HG03354 (cell line): ENCODE measurements around the gene HACE1.
"Not testable (repeated sequence)": the region's sequence is repeated elsewhere in the genome, so short reads cannot be mapped to it uniquely, and the experiment has no call there.

Experiments used
- ATAC-seq: cut with Tn5 transposase; IDR thresholded peaks from one replicate; pipeline ENCODE4 v1.9.1; 2021; ENCODE audit warnings: mild to moderate bottlenecking; ENCODE audit not compliant: unreplicated experiment, poor library complexity, severe bottlenecking

The HACE1 gene, protein sequence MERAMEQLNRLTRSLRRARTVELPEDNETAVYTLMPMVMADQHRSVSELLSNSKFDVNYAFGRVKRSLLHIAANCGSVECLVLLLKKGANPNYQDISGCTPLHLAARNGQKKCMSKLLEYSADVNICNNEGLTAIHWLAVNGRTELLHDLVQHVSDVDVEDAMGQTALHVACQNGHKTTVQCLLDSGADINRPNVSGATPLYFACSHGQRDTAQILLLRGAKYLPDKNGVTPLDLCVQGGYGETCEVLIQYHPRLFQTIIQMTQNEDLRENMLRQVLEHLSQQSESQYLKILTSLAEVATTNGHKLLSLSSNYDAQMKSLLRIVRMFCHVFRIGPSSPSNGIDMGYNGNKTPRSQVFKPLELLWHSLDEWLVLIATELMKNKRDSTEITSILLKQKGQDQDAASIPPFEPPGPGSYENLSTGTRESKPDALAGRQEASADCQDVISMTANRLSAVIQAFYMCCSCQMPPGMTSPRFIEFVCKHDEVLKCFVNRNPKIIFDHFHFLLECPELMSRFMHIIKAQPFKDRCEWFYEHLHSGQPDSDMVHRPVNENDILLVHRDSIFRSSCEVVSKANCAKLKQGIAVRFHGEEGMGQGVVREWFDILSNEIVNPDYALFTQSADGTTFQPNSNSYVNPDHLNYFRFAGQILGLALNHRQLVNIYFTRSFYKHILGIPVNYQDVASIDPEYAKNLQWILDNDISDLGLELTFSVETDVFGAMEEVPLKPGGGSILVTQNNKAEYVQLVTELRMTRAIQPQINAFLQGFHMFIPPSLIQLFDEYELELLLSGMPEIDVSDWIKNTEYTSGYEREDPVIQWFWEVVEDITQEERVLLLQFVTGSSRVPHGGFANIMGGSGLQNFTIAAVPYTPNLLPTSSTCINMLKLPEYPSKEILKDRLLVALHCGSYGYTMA

DNA sequence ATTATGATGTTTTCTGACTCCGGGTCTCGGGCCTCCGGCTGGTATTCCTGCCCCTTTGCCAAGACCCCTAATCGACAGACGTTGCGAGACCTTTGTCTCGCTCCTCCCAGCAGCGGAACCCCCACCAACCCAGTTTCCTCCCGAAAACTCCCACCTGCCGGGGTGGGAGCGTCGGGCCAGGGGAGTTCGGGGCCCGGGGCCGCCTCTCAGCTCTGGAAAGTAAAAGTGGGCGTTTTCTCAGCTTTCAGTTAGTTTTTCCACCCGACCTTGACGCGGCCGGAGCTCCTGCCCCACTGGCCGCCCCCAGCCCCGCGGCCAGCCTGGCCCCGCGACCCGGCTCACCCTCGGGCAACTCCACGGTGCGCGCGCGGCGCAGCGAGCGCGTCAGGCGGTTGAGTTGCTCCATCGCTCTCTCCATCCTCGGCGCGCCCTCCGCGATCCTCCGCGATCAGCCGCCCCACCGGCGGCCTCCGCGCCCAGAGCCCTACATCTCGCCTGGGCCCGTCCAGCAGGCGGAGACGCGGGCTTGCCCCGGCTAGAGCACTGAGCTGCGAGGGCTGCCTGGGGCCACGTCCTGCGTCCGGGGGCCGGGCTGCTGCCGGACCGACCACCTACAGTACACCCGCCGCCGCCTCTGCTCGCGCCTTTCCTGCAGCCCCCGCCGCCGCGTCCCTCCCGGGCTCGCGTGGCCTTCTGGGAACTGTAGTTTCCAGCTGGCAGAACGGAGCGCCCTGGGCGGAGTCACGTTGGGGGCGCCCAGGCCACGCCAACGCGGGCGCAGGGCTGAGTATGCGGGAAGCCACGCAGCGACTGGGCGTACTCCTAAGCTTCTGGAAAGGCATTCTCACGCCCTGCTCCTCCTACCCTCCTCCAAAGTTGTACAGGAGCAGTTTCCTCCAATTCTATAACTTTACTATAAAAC is at the start of gene HACE1:
TSS of gene HACE1 (minus strand) at position 695 of the 922 bp plus-strand sequence. CDS start at position 418, 277 bp downstream.
- ATAC-seq = peak; percentile 98

DNA sequence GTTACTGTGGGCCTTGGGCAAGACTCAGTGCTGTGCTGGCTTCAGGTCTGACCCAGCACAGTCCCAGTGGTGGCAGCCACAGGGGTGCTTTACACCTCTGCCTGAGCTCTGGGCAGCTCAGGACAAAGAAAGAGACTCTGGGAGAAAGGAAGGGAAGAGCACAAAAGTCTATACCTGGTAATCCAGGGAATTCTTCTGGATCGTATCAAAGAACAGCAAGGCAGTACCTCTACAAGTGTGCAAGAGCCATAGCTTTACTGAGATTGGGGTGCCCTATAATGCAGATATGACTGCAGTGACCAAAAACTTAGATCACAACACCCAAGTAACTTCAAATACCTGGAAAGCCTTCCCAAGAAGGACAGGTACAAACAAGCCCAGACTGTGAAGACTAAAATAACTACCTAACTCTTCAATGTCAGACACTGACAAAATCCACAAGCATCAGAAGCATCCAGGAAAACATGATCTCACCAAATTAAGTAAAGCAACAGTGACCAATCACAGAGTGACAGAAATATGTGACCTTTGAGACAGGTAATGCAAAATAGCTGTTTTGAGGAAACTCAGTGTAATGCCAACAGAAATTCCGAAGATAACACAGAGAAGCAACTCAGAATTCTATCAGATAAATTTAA is 49.3 kb upstream of the HACE1 start:
- ATAC-seq = no peak

DNA sequence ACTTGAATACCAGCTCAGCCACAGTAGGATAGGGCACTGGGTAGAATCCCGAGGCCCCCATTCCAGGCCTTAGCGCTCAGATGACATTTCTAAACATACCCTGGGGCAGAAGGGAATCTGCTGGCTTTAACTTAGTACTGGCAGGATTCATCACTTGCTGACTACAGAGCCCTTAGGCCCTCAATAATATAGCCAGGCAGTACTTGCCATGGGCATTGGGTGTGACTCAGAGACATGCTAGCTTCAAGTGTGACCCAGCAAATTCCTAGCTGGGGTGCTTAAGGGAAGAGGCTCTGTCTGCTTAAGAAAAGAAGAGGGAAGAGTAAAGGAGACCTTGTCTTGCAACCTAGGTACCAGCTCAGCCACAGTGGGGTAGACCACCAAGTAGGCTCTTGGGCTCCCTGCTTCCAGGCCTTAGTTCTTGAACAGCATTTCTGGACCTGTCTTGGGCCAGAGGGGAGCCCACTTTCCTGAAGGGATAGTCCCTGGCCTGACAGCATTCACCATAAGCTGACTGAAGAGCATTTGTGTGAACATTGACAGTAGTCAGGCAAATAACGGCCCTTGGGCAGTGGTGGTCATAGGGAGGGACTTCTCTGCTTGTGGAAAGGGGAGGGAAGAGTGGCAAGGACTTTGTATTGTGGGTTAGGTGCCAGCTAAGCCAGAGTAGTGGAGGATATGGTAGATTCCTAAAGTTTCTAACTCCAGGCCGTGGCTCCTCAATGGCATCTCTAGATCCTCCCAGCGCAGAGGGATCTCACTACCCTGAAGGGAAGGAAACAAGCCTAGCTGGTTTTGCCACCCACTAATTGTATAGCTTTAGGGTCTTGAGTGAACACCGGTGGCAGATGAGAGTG is 48.5 kb upstream of the HACE1 start:
- no peak for ATAC-seq

DNA sequence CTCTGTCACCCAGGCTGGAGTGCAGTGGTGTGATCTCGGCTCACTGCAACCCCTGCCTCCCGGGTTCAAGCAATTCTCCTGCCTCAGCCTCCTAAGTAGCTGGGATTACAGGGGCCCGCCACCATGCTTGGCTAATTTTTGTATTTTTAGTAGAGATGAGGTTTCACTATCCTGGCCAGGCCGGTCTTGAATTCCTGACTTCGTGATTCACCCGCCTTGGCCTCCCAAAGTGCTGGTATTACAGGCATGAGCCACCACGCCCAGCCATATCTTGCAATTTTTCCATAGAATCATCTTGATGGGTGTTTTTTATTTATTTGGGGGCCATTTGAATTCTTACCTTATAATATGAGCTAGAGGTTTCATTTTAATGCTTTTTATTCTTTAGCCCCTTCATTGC is 39.2 kb upstream of the HACE1 start:
- not testable (repeated sequence) for ATAC-seq

DNA sequence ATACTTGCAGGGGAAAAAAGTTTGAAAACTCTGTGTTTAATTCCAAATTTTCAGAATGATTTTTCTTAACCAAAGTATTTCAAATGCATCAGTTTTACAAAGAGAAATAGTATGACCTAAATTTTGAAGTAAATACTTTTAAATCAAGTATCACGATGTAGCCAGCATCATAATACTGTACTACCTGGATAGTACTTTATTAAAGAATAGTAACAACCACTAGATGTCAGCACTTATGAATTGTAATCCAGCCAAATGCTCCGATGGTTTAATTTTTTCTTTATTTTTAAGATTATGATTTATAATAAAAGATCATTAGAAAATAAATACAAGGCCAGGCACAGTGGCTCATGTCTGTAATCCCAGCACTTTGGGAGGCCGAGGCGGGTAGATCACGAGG is 37.2 kb upstream of the HACE1 start:
- ATAC-seq = no peak

DNA sequence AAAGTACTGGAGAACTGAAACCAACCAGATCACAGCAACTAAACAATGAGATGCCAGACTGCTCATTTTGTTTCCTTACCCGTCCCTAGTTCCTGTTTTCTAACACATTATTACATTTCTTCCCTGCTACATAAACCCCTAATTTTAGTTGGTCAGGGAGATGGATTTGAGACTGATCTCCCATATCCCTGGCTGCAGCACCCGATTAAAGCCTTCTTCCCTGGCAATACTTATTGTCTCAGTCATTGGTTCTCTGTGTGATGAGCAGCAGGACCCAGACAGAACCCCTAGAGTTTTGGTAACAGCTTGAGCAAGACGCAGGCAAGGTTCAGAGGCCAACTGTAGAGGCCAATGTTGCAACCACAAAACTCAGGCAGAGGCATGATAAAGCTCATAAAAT is 28.3 kb upstream of the HACE1 start:
- no peak for ATAC-seq

DNA sequence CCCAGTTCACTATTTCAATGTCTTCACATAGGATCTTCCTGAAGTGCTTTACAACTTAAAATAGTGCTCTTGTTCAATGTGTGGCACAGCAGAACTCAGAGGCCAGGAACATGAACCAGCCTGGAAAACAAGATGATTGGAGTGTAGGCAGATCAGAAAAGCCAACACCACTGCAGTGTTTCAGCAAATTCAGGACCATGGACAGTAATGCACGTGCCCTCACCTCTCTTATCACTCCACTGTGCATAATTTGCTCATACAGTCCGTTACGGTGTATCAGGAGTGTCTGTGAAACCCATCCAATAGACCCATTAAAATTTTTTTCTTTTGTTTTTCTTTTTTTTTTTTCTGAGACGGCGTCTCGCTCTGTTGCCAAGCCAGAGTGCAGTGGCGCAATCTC is 27.6 kb upstream of the HACE1 start:
- no peak for ATAC-seq

DNA sequence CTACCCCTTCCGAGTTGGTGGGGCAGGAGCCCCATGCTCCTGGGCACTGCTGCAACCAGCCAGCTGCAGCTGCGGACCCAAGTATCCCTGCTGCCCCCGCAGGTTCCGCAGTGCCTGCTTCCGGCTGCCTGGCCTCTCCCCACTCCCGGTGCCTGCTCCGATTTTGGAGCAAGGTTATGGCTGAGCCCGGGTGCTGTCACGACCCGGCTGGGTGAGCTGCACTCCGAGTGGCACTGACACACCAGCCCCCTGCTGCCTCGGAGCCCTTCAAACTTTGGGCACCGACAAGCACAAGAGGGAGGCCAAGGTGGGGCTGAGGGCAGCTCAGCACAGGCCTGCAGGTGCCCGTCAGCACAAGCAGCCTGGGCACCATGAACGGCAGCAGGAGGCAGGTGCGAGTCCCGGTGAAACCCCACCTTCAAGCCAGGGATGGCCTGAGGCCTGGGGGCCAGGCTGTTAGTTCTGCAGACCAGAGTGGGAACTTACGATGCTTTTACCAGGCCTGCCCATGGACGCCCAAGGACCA is 25.9 kb upstream of the HACE1 start:
- ATAC-seq = no peak

DNA sequence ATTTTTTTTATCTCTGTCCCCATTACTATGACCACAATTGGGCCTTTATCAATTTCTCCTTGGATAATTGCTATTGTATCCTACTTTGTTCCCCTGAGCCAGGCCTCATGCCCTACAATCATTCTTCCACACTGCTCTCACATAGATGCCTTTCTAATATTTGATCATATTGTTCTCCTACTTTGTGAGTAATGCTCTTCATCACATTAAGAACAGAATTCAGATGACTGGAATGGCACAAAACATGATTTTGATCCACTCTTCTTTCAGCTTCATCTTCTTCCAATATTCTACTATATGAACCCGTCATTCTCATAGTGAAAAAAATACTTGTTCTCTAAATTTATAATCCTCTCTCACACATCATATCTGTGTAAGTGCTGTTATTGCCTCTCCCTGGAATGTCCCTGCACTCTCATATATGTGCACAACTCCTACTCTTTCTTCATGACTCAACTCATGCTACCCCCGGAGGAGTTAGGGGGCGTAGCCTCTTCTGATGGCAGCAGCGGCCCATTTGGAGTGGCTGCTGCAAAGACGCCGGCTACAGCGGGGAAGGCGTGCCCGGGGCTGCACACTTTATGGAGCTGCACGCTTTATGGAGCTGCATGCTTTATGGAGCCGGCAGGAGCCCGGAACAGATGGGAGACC is 25.3 kb upstream of the HACE1 start:
- ATAC-seq = no peak

DNA sequence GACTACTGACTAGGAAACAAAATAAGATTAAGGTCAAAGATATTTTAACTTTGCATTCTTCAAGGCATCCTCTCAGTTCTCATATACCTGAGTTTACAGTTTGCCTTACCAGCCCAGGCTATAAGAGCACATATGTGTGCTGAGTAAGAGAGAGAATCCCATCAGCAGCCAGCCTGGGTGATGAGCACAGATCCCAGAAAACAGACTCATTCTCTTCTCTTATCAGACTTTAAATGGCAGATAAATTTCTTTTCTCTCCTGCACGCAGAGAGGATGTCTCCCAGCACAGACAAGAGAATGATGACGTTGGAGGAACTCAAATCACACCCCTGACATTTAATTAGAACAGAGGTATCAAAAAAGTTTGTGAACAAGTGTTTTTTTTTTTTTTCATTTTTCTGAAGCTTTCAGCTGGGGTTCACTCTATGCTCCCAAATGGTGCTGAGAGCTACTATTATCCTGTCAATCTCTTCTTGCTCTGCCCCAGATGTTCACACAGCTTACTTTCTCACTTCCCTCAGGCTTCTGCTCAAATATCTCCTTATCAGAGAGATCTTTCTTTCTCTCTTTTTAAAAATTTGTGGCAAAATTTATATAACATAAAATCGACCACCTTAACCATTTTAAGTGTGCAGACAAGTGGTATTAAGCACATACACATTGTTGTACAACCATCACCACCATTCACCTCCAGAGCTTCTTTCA is 22.4 kb upstream of the HACE1 start:
- no peak for ATAC-seq

DNA sequence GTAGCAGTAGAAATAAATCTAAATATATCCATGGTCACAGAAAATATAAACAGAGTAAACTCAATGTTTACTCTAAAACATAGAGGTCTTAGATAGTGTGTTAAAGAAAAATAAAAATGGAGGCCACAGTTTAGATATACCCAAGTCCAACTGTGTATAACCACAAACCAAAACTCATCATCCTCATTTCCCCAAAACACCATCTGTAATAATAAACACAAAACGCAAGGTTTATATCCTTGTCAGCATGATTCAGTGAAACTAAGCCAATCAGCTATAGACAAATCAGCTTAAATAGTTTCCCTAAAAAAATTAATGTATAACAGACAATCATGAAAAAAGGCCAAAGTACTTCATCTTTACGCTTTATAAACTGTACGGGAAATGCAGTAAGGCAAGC is 2.7 kb upstream of the HACE1 start:
- ATAC-seq = no peak

DNA sequence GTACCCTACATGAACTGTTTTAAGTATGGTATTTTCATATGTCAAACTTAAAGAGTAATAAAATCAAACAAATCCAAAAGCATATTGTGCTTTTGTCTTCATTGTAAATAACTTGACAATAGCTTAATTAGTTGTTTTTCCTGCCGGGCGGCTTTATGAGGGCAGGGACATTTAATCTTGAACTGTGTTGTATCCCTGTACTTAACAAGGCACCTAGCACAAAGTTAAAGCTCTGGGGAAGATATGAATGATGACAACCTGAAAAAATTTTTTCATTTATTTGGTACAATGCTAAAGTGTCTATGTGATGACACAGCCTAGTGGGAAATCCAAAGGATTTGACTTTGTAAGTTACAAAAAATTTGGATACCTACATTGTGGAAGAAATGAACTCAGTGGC is 502 bp upstream of the HACE1 start:
- no peak for ATAC-seq

DNA sequence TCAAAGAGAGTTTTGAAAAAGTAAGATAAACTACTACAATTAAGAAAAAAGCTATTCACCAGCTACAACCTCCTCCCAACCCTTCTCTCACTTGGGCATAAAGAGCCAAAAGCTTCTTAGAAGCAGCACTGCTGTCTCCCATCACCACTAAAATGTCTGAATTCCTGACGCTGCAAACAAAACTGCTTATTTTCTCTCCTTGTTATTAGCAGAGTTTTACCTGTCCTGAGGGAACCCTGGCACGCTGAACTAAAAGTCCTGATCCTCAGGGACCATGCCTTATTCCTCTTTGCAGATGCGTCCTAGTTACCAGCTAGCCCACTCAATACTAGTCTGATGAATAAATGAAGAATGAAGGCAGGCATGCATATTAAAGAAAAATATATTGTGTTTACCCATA is 1.1 kb downstream of the HACE1 start:
- ATAC-seq = no peak

DNA sequence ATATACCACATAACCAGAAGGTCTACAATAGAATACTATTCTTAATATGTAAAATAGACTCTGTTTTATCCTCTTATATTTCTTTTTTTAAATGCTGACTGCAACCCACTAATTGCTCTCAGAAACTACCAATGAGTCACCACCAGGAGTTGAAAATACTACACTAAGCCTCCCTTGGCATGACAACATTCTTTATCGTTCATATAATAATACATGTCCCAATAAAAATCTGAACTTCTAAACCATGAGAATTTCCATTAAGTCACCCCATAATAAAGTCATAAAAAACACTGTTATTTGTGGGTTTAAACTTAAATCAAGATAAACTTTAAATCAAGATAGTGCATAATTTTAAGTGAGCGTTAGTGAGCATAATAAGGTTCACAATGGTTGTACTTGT is 4.2 kb downstream of the HACE1 start:
- no peak for ATAC-seq

DNA sequence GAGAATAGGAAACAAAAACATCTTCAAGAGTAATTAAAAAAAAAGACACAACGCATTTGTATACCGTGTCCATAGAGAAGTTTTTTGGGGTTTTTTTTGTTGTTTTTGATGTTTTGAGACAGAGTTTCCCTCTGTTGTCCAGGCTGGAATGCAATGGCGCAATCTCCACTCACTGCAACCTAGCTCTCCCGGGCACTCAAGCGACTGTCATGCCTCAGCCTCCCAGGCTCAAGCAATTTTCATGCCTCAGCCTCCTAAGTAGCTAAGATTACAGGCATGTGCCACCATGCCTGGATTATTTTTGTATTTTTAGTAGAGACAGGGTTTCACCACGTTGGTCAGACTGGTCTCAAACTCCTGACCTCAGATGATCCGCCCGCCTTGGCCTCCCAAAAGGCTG is 12.0 kb downstream of the HACE1 start:
- ATAC-seq = not testable (repeated sequence)

DNA sequence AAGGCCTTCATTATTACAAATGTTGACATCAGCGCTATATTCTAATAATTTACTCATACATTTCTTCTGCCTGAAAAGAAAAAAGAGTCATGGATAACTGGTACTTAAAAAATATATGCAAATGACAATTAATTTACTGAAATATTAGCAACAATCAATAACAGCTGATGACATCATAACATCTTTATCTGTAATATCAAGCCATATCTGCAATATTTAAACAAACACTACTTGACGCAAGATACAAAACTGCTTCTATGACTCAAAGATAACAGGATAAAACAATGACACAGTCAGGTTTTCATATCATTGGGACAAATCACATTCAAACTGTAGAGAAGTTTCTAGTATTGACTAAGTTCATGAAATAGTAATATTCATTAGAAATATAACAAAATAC is 16.5 kb downstream of the HACE1 start:
- ATAC-seq = no peak

DNA sequence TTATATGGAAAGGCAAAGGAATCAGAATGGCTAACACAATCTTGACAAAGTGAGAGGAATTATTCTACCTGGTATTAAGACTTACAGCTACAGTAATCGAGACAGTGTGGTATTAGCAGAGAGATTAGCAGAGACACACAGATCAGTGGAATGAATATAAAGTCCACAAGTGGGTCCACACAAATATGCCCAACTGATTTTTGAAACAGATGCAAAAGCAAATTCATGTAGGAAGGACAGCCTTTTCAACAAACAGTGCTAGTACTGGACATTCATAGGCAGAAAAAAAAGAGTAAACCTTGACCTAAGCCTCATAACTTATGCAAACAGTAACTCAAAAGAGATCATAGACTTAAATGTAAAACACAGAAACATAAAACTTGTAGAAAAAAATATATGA is 22.6 kb downstream of the HACE1 start:
- ATAC-seq = no peak
